GM21367 (cell line): ENCODE results near the gene NAGPA.
"Not testable (repeated sequence)": the region's sequence is repeated elsewhere in the genome, so short reads cannot be mapped to it uniquely, and the experiment has no call there.

Experiments used
- ATAC-seq: cut with Tn5 transposase; IDR thresholded peaks from one replicate; pipeline ENCODE4 v1.9.1; 2021; ENCODE audit not compliant: unreplicated experiment

The NAGPA gene, protein sequence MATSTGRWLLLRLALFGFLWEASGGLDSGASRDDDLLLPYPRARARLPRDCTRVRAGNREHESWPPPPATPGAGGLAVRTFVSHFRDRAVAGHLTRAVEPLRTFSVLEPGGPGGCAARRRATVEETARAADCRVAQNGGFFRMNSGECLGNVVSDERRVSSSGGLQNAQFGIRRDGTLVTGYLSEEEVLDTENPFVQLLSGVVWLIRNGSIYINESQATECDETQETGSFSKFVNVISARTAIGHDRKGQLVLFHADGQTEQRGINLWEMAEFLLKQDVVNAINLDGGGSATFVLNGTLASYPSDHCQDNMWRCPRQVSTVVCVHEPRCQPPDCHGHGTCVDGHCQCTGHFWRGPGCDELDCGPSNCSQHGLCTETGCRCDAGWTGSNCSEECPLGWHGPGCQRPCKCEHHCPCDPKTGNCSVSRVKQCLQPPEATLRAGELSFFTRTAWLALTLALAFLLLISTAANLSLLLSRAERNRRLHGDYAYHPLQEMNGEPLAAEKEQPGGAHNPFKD

GRCh38 chr16:5033256-5034166 is at the start of gene NAGPA:
TSS of gene NAGPA (minus strand) at chr16:5033935. CDS start at chr16:5033914, 21 bp downstream.
- ATAC-seq: peak; percentile 88

DNA sequence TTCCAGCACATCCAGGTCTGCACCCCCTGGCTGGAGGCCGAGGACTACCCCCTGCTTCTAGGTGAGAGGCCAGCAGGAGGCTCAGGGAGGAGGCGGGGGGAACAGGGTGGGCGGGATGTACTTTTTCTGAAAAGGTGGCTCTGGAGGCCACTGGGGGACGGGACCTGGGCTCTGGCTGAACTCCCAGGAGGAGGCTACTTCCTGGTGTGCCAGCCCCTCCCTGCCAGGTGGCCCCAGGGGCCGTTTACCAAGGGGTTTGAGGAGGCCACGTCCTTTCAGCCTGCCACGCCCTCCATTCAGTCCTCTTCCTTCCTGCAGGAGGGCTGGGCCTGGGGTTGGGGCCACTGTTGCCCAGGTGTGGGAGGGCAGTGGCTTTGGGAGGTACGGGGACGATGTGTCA is 47.3 kb upstream of the NAGPA start:
- ATAC-seq: not testable (repeated sequence)

GRCh38 chr16:5080461-5080860 is 46.7 kb upstream of the NAGPA start:
- ATAC-seq: not testable (repeated sequence)

DNA sequence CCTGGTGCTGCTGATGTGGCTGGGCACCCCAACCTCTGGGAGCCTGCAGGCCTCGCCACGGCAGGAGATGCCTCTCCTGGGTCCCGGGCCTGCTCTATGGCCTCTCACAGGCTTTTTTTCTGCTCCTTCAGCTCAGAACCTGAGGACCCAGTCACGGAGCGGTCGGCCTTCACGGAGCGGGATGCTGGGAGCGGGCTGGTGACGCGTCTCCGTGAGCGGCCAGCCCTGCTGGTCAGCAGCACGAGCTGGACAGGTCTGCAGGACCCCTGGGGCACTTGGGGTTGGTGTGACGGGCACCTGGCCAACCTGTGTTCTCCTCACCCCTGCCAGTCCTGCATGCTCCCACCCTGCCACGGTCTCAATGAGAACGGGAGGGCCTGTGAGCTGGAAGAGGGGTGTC is 44.9 kb upstream of the NAGPA start:
- ATAC-seq: no peak

DNA sequence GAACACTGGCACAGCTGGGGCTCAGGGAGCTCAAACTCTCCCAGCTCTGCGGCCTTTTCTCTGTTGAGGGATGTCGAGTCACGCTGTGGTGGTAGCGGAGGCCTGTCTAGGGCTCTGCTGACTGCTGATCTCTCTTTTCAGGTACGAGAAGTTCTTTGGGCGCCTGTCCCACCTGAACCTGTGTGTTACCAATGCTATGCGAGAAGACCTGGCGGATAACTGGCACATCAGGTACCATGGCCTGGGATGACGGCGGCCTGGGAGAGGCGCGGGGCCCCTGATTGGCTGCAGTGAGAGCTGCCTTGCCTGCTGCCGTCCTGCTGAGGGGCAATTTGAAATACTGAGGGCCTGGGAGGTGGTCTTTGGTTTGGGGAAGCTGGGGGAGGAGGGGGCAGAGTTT is 43.6 kb upstream of the NAGPA start:
- ATAC-seq: no peak

DNA sequence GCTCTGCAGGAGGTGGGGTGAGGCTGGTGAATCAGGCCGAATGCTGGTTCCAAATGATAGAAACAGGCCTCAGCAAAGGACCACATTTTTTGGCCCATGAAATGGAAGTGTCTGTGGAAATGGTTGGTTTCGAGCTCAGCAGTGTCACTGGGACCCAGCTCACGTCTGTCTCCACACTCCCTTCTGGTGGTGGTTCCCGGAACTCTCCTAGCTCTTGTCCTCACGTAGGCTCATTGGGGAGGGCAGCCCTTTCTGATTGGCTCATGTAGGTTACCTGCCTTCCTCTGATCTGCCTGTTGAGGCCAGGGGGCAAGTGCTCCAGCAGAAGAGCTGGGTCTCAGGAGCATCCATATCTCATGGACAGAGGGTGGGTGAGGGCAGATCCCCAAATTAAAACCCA is 41.9 kb upstream of the NAGPA start:
- ATAC-seq: no peak

DNA sequence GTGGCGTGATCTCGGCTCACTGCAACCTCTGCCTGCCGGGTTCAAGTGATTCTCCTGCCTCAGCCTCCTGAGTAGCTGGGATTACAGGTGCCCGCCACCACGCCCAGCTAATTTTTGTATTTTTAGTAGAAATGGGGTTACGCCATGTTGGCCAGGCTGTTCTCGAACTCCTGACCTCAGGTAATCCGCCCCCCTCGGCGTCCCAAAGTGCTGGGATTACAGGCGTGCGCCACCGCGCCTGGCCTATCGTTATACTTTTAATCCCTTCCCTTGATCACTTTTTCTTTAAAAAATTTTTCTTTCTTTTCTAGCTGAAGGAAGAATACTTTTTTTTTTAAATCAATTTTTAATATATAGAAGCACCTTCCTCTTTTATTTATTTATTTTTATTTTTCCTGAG is 40.0 kb upstream of the NAGPA start:
- not testable (repeated sequence) for ATAC-seq

GRCh38 chr16:5073279-5073629 is 39.5 kb upstream of the NAGPA start:
- ATAC-seq: no peak

GRCh38 chr16:5072334-5073278 is 38.9 kb upstream of the NAGPA start:
- no peak for ATAC-seq

DNA sequence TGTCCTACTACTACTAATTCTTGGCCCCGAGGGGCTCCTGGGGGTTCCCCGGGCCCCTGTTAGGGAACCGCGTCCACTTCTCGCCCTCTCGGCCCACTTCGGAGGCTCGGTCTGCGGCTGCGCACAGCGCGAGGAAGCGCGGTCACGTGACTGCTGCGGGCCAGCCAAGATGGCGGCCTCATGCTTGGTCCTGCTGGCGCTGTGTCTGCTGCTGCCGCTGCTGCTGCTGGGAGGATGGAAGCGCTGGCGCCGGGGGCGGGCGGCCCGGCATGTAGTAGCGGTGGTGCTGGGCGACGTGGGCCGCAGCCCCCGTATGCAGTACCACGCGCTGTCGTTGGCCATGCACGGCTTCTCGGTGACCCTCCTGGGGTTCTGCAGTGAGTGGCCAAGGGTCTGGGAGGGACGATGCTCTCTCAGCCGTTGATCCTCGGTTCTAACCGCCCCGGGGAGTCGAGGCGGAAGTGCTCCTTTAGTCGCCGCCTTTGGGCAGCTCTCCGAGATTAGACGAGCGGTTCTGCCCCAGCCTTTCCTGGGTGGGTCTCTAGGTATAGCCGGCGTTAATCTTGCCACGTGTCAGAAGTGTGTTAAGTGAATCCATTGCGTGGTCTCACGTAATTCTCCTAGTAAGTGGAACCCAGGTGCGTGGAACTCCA is 38.1 kb upstream of the NAGPA start, which contains the start of gene ALG1:
Gene ALG1 (plus strand): TSS at position 163 of the 653 bp plus-strand sequence. CDS start 7 bp downstream, at position 170.
- peak; percentile 74 for ATAC-seq

- ATAC-seq: no peak
Measured at GRCh38 chr16:5071341-5071680, 37.6 kb upstream of the NAGPA start.

- ATAC-seq: no peak
Measured at GRCh38 chr16:5070431-5071186, 36.9 kb upstream of the NAGPA start.

DNA sequence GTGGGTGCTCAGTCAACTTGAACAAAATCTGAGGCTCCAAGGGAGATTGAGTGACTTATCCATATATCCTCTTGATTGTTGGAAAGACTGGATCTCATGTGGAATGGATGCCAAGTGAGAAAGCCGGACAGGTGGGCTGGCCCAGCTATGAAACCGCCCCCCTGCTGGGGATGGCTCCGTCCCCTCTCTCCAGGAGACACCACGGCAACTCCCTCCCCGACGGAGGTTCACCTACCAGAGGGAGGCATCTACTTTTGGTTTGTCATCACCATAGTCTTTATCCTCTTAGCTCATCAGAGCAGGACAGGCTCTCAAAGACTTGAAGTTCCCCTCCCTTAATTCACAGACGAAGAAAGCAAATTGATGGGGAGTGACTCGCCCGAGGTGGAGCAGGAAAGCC is 36.1 kb upstream of the NAGPA start:
- ATAC-seq: no peak

DNA sequence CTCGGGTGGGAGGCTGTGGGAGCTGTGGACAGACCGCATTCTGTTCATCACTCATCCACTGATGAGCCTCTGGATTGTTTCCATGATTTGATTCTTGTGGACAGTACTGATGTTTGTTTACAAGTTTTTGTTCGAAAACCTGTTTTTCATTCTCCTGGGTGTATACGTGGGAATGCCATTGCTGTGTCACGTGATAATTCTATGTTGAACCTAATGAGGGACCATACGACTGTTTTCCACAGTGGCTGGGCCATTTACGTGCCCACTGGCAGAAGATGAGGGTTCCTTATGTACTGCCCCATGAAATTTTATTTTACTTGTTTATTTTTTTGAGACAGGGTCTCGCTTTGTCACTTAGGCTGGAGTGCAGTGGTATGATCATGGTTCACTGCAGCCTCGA is 35.3 kb upstream of the NAGPA start:
- ATAC-seq: no peak

DNA sequence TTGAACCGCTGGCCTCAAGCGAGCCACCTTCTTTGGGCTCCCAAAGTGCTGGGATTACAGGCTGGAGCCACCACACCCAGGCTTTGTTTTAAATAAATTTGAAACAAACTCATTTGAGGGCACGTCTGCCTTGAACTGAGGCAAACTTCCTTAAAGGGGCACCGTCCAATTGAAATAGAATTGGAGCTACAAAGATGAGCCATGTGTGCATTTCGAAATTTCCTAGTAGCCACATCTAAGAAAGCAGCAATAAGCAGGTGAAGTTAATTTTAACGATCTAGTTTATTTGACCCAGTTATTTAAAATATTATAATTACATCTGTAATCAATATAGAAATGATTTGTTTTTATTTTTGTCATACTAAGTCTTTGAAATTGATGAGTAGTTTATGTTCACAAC is 32.8 kb upstream of the NAGPA start:
- ATAC-seq: no peak

- ATAC-seq: no peak
Measured at GRCh38 chr16:5065813-5066212, 32.1 kb upstream of the NAGPA start, which contains the start of gene C16orf89. TSS of gene C16orf89 (minus strand) at chr16:5065956. CDS start at chr16:5065908, 48 bp downstream.

DNA sequence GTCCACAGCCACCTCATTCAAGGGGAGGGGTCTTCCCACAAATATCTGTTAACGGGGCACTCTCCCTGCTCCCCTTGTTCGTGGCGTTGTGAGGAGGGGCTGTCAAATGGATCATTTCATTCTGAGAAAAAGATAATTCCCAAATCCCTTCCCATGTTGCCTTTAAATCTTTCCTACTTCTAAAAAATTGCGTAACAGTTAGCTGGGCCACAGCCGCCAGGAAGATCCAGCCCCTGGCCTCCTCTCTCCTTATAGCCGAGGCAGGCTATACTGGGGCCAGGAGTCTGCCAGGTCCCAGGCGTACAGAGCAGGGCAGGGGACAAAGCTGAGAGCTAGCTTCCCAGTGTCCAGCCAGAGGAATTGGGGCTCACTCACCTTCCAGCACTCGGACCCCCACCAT is 31.6 kb upstream of the NAGPA start:
- ATAC-seq: no peak

DNA sequence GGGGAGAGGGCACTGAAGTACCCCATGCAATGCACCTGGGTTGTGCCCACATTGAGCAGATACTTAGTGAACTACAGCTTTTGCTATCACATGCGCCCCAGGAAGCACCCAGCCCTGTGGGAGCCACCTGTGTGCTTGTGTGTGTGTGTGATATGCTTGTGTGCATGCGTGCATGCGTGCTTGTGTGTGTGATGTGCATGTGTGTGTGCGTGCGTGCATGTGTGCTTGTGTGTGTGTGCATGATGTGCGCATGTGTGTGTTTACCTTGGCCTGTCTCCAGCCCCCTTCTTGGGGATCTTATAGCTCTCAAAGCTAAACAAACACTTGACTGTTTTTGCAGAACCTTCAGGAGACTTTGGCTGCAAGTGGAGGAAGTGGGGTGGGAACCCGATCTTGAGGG is 31.2 kb upstream of the NAGPA start:
- ATAC-seq: no peak
